ENCODE measurements around the gene MLH3.

DNA sequence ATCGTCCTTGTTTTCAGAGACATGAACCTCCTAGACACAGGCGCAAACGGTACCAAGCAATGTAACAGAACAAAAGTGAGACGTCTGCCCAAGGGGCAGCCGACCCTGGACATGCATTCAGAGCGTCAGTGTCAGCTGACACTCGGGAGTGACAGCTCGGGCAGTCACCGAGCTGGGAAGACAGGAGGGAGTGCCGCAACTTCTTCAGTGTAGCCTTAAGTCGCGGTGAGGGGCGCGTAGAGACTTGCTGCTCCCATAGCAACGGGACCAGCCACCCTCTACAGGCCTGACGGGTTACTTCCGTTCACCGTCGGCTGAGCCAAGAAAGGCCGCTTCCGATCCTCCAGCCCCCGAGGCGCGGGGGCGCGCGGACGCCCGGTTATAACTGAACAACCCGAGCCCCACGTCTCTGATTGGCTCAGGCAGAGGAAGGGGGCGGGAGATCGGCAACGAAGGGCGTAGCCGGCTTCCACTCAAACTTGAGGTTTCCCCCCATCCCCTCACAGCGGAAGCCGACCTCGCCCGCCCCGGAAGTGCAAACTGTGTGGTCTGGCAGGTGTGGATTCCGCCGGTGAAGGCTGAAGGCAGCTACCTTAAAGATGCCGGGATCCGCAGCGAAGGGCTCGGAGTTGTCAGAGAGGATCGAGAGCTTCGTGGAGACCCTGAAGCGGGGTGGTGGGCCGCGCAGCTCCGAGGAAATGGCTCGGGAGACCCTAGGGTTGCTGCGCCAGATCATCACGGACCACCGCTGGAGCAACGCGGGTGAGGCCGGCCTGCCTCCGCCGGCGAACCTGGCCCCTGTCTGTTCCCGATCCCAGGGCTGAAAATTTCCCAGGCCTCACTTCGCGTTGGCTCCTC lies 48.6 kb downstream of the MLH3 start, which contains the start of gene EIF2B2:
- TF ChIP-seq, protein P1, sequence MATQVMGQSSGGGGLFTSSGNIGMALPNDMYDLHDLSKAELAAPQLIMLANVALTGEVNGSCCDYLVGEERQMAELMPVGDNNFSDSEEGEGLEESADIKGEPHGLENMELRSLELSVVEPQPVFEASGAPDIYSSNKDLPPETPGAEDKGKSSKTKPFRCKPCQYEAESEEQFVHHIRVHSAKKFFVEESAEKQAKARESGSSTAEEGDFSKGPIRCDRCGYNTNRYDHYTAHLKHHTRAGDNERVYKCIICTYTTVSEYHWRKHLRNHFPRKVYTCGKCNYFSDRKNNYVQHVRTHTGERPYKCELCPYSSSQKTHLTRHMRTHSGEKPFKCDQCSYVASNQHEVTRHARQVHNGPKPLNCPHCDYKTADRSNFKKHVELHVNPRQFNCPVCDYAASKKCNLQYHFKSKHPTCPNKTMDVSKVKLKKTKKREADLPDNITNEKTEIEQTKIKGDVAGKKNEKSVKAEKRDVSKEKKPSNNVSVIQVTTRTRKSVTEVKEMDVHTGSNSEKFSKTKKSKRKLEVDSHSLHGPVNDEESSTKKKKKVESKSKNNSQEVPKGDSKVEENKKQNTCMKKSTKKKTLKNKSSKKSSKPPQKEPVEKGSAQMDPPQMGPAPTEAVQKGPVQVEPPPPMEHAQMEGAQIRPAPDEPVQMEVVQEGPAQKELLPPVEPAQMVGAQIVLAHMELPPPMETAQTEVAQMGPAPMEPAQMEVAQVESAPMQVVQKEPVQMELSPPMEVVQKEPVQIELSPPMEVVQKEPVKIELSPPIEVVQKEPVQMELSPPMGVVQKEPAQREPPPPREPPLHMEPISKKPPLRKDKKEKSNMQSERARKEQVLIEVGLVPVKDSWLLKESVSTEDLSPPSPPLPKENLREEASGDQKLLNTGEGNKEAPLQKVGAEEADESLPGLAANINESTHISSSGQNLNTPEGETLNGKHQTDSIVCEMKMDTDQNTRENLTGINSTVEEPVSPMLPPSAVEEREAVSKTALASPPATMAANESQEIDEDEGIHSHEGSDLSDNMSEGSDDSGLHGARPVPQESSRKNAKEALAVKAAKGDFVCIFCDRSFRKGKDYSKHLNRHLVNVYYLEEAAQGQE (IDR thresholded peaks at IDR 0.05; ENCODE audit: insufficient read depth in 1 of 2, low read depth in 2 of 2, low read length in 2 of 2), result no peak
- TF ChIP-seq POLR2AphosphoS5 (IDR thresholded peaks at IDR 0.05; ENCODE audit: low read depth, low read length), result peak; percentile 53; the same call in 1 of the 2 replicates
